T follicular helper cell (primary cell): ENCODE results near the gene ABAT.

Experiments
- DNase-seq: peaks from one replicate; pipeline ENCODE4 v3.0.0-alpha.2; 2020; ENCODE audit warnings: low read depth

The ABAT gene

GRCh38 chr16:8818504-8819270 is 144.3 kb downstream of the ABAT start:
- no peak for DNase-seq

- DNase-seq, result no peak
These were observed 145.1 kb downstream of the ABAT start for GRCh38 chr16:8819411-8820034.

- no peak for DNase-seq
These were observed 148.0 kb downstream of the ABAT start for GRCh38 chr16:8822403-8822802.

- no peak for DNase-seq
These were observed 152.0 kb downstream of the ABAT start for GRCh38 chr16:8826278-8826879.

- DNase-seq, result no peak
These were observed 154.2 kb downstream of the ABAT start for GRCh38 chr16:8828541-8829165.

- no peak for DNase-seq
These were observed 157.0 kb downstream of the ABAT start for GRCh38 chr16:8831450-8831849.

- DNase-seq, result no peak
These were observed 157.7 kb downstream of the ABAT start for GRCh38 chr16:8831871-8832716.

GRCh38 chr16:8832717-8833105 is 158.3 kb downstream of the ABAT start:
- no peak for DNase-seq
